Lower lobe of right lung (tissue), 2 donors: ENCODE measurements around the gene GAB2. TPM values are rescaled to one million over a fixed set of nuclear protein-coding genes. Genes with fewer than 3 reads are reported as not detected.
A peak's percentile ranks its signal among the peaks of the same experiment; 100 is the strongest.

Experiments
- ATAC-seq, 2 donors: fragments of 200-7000 bp; cut with Tn5 transposase; one replicate each; pipeline ENCODE4 v1.9.1; 2020 to 2022; ENCODE audit warnings: mild to moderate bottlenecking in 2 of 2, moderate library complexity in 2 of 2
- DNase-seq: peaks from one replicate; pipeline ENCODE4 v3.0.0-alpha.2; 2020
- H3K27ac ChIP-seq: fragments of 200-600 bp; one replicate; pipeline ENCODE4 v1.8.0; 2022
- H3K27me3 ChIP-seq: fragments of 200-600 bp; one replicate; pipeline ENCODE4 v1.8.0; 2022; ENCODE audit warnings: low read depth
- H3K36me3 ChIP-seq: fragments of 200-600 bp; one replicate; pipeline ENCODE4 v1.8.0; 2022; ENCODE audit warnings: mild to moderate bottlenecking
- H3K4me1 ChIP-seq: fragments of 200-600 bp; one replicate; pipeline ENCODE4 v1.8.0; 2022
- H3K4me3 ChIP-seq: fragments of 200-600 bp; one replicate; pipeline ENCODE4 v1.8.0; 2022; ENCODE audit warnings: mild to moderate bottlenecking
- H3K9me3 ChIP-seq: fragments of 200-600 bp; one replicate; pipeline ENCODE4 v1.8.0; 2022
- CTCF ChIP-seq: fragments of 200-600 bp; IDR thresholded peaks from one replicate; pipeline ENCODE4 v1.8.0; 2022; ENCODE audit warnings: antibody characterized with exemption, mild to moderate bottlenecking
- intact Hi-C: fragments of 100-400 bp; cut with DNase I; formaldehyde crosslinking; loops from one replicate; pipeline ENCODE4 v1.11.0; 2022
- total RNA-seq: library from RNA; stranded (reverse); fragmentation: NEBNext Ultra II Directional; extraction: Animal tissue kit (Norgen Biotek cat#: 25700); gene quantifications from one replicate; pipeline ENCODE4 v1.2.1, GENCODE V29; 2021
- donor health status: DM: no; HTN: yes; CAD: no; lungs with severe emphysema.

GAB2 gene
- total RNA-seq, 1 donor from 2014 or later: 64.2 TPM

GRCh38 chr11:78259777-78260487 lies 157.7 kb downstream of the GAB2 start:
- DNase-seq (no peak), ATAC-seq (no peak)
- no peak overlapping the region for H3K27ac ChIP-seq
- TF ChIP-seq CTCF: no peak
- H3K4me1 ChIP-seq: peaks cover 40% of the 10 kb centered on the region
- no peak overlapping the region for H3K4me3 ChIP-seq
- no peaks in the 10 kb centered on the region for H3K27me3 ChIP-seq
- no peaks in the 10 kb centered on the region for H3K9me3 ChIP-seq
- H3K36me3 ChIP-seq: no peaks in the 10 kb centered on the region
- intact Hi-C loops: no loop called here

DNA sequence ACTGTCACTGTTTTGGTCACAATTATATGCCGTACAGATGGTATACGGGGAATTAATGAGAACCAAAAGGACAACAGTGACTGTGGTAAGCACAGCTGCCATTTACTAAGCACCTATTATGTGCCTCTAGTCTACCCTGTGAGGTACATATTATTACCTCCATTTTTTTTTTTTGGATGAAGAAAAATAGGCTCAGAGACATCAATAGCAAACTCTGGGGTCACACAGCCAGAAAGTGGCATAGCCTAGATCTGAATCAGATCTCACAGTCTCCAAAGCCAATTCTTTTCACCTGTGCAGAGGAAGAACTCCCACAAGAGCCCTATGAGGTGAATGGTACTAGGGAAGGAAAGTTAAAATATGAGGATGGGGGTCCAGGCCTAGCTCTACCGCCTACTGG lies 160.0 kb downstream of the GAB2 start:
- peaks cover 40% of the 10 kb centered on the region for H3K4me1 ChIP-seq
- H3K4me3 ChIP-seq: no peak overlapping the region
- no peak for ATAC-seq
- H3K36me3 ChIP-seq: no peaks in the 10 kb centered on the region
- no peak for TF ChIP-seq CTCF
- intact Hi-C loops: no loop called here
- no peaks in the 10 kb centered on the region for H3K27me3 ChIP-seq
- no peak for DNase-seq
- no peaks in the 10 kb centered on the region for H3K9me3 ChIP-seq
- peak overlapping the region; percentile 54 for H3K27ac ChIP-seq

GRCh38 chr11:78256962-78257361 lies 160.7 kb downstream of the GAB2 start:
- Histone ChIP-seq H3K36me3 (no peaks in the 10 kb centered on the region), H3K4me3 (no peak overlapping the region), H3K27ac (peak overlapping the region; percentile 54), H3K9me3 (no peaks in the 10 kb centered on the region), H3K27me3 (no peaks in the 10 kb centered on the region), H3K4me1 (peaks cover 35% of the 10 kb centered on the region)
- intact Hi-C loops: no loop called here
- no peak for TF ChIP-seq CTCF
- ATAC-seq (peak; percentile 94 to 97), DNase-seq (peak; percentile 80)

DNA sequence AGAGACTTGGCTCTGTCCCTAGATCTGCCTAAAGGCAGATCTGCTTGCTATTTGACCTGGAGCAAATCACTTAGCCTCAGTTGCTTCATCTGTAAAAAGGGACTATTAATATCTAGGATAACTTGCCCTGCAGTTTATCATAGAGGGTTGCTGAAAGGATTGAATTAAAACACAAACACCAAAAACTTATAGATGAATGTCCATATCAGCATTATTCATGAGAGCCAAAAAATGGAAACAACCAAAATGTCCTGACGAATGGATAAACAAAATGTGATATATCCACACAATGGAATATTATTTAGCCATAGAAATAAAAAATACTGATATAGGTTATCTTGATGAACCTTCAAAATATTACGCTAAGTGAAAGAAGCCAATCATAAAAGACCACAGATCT lies 161.7 kb downstream of the GAB2 start:
- H3K36me3 ChIP-seq: no peaks in the 10 kb centered on the region
- ATAC-seq (no peak), DNase-seq (no peak)
- no peak overlapping the region for H3K4me3 ChIP-seq
- intact Hi-C loops: no loop called here
- H3K27me3 ChIP-seq: no peaks in the 10 kb centered on the region
- H3K27ac ChIP-seq: peak overlapping the region; percentile 54
- no peaks in the 10 kb centered on the region for H3K9me3 ChIP-seq
- TF ChIP-seq CTCF: no peak
- H3K4me1 ChIP-seq: peaks cover 38% of the 10 kb centered on the region

GRCh38 chr11:78254268-78254667 lies 163.4 kb downstream of the GAB2 start:
- Histone ChIP-seq H3K9me3 (no peaks in the 10 kb centered on the region), H3K4me3 (no peak overlapping the region), H3K36me3 (peaks cover 11% of the 10 kb centered on the region), H3K27ac (no peak overlapping the region), H3K27me3 (no peaks in the 10 kb centered on the region), H3K4me1 (peaks cover 44% of the 10 kb centered on the region)
- TF ChIP-seq CTCF: no peak
- ATAC-seq (no peak), DNase-seq (no peak)
- intact Hi-C loops: no loop called here
